H9 (cell line): ENCODE measurements around the gene RWDD2A. TPM values are rescaled to one million over a fixed set of nuclear protein-coding genes. Genes with fewer than 3 reads are reported as not detected.

ENCODE experiments used
- DNase-seq: peaks from one replicate; pipeline ENCODE4 v3.0.0-alpha.2; 2017
- H2AFZ ChIP-seq: one replicate; pipeline ENCODE4 v1.6.1; 2013; ENCODE audit warnings: mild to moderate bottlenecking, low read length, control low read depth, moderate library complexity
- H2AK5ac ChIP-seq: 2 replicates; pipeline ENCODE4 v1.6.1; 2013; ENCODE audit warnings: low read length, control low read depth, mixed read lengths; ENCODE audit not compliant: insufficient read length
- H2BK120ac ChIP-seq: one replicate; pipeline ENCODE4 v1.6.1; 2013; ENCODE audit warnings: low read depth, mild to moderate bottlenecking, low read length, control low read depth, inconsistent platforms; ENCODE audit not compliant: poor library complexity, severe bottlenecking
- H2BK12ac ChIP-seq: 2 replicates; pipeline ENCODE4 v1.6.1; 2013; ENCODE audit warnings: low read length, control low read depth, mixed read lengths, low read depth; ENCODE audit not compliant: insufficient read length
- H2BK15ac ChIP-seq: 2 replicates; pipeline ENCODE4 v1.6.1; 2013; ENCODE audit warnings: low read depth, low read length, control low read depth
- H2BK20ac ChIP-seq: one replicate; pipeline ENCODE4 v1.6.1; 2013; ENCODE audit warnings: low read depth, mild to moderate bottlenecking, low read length, control low read depth, inconsistent platforms; ENCODE audit not compliant: poor library complexity, severe bottlenecking
- H2BK5ac ChIP-seq: 2 replicates; pipeline ENCODE4 v1.6.1; 2013; ENCODE audit warnings: low read length, control low read depth, mixed read lengths; ENCODE audit not compliant: insufficient read length
- H3K14ac ChIP-seq: 2 replicates; pipeline ENCODE4 v1.6.1; 2013; ENCODE audit warnings: low read length, control low read depth; ENCODE audit not compliant: insufficient read depth
- H3K18ac ChIP-seq: 2 replicates; pipeline ENCODE4 v1.6.1; 2013; ENCODE audit warnings: low read depth, mild to moderate bottlenecking, mixed read lengths, low read length, control low read depth; ENCODE audit not compliant: insufficient read length
- H3K23ac ChIP-seq: 2 replicates; pipeline ENCODE4 v1.6.1; 2013; ENCODE audit warnings: low read length, control low read depth, mixed read lengths, low read depth; ENCODE audit not compliant: insufficient read length
- H3K23me2 ChIP-seq: 2 replicates; pipeline ENCODE4 v1.6.1; 2013; ENCODE audit warnings: low read depth, mild to moderate bottlenecking, mixed read lengths, low read length, control low read depth; ENCODE audit not compliant: insufficient read length, poor library complexity, severe bottlenecking
- H3K27ac ChIP-seq: 2 replicates; pipeline ENCODE4 v1.5.1; 2013; ENCODE audit warnings: low read length, control low read depth, mixed read lengths, low read depth; ENCODE audit not compliant: insufficient read length
- H3K27me3 ChIP-seq: 2 replicates; pipeline ENCODE4 v1.6.1; 2013; ENCODE audit warnings: low read length, control low read depth, inconsistent platforms; ENCODE audit not compliant: insufficient read depth
- H3K4ac ChIP-seq: 2 replicates; pipeline ENCODE4 v1.6.1; 2013; ENCODE audit warnings: low read depth, mild to moderate bottlenecking, control low read depth, inconsistent platforms, low read length, moderate library complexity
- H3K4me1 ChIP-seq: 2 replicates; pipeline ENCODE4 v1.6.1; 2013; ENCODE audit warnings: low read length, control low read depth, inconsistent platforms; ENCODE audit not compliant: insufficient read depth
- H3K4me2 ChIP-seq: 2 replicates; pipeline ENCODE4 v1.6.1; 2013; ENCODE audit warnings: low read length, control low read depth, mixed read lengths; ENCODE audit not compliant: insufficient read length, insufficient read depth
- H3K56ac ChIP-seq: 2 replicates; pipeline ENCODE4 v1.6.1; 2013; ENCODE audit warnings: low read depth, mild to moderate bottlenecking, mixed read lengths, low read length, control low read depth; ENCODE audit not compliant: insufficient read length
- H3K79me1 ChIP-seq: 2 replicates; pipeline ENCODE4 v1.6.1; 2013; ENCODE audit warnings: low read depth, mild to moderate bottlenecking, moderate library complexity, low read length, control low read depth, inconsistent platforms; ENCODE audit not compliant: insufficient read depth, poor library complexity, severe bottlenecking
- H3K79me2 ChIP-seq: 2 replicates; pipeline ENCODE4 v1.6.1; 2013; ENCODE audit warnings: low read length, control low read depth, inconsistent platforms; ENCODE audit not compliant: insufficient read depth
- H3K9ac ChIP-seq: 2 replicates; pipeline ENCODE4 v1.6.1; 2013; ENCODE audit warnings: low read length, control low read depth, mixed read lengths; ENCODE audit not compliant: insufficient read length; ENCODE audit errors: extremely low read depth
- H3K9me3 ChIP-seq: one replicate; pipeline ENCODE4 v1.6.1; 2013; ENCODE audit warnings: low read depth, low read length, inconsistent platforms; ENCODE audit not compliant: control insufficient read depth
- H3T11ph ChIP-seq: one replicate; pipeline ENCODE4 v1.6.1; 2013; ENCODE audit warnings: mild to moderate bottlenecking, low read length, control low read depth, inconsistent platforms
- H4K20me1 ChIP-seq: one replicate; pipeline ENCODE4 v1.6.1; 2013; ENCODE audit not compliant: control insufficient read depth, insufficient read length, insufficient read depth
- H4K5ac ChIP-seq: 2 replicates; pipeline ENCODE4 v1.6.1; 2013; ENCODE audit warnings: low read depth, mild to moderate bottlenecking, mixed read lengths, low read length, control low read depth; ENCODE audit not compliant: insufficient read length
- H4K8ac ChIP-seq: replicated peaks from 2 replicates; pipeline ENCODE4 v1.6.1; 2013; ENCODE audit warnings: low read length, control low read depth, mixed read lengths, low read depth; ENCODE audit not compliant: insufficient read length
- H4K91ac ChIP-seq: 2 replicates; pipeline ENCODE4 v1.6.1; 2013; ENCODE audit warnings: low read depth, mild to moderate bottlenecking, moderate library complexity, mixed read lengths, low read length, control low read depth; ENCODE audit not compliant: insufficient read length
- H3K27ac Mint-ChIP-seq, 3 experiments: 2 replicates in 2 of 3; 3 replicates in 1 of 3; pipeline ENCODE4 v1.8.0; 2020 to 2021; ENCODE audit warnings: mixed read lengths in 3 of 3, mild to moderate bottlenecking in 1 of 3, moderate library complexity in 1 of 3
- H3K27me3 Mint-ChIP-seq: 2 replicates; pipeline ENCODE4 v1.8.0; 2021; ENCODE audit warnings: low read depth, mild to moderate bottlenecking, moderate library complexity, mixed read lengths
- H3K36me3 Mint-ChIP-seq, 3 experiments: 2 replicates in 2 of 3; 3 replicates in 1 of 3; pipeline ENCODE4 v1.8.0; 2020 to 2021; ENCODE audit warnings: low read depth in 3 of 3, mixed read lengths in 3 of 3; ENCODE audit not compliant: insufficient read depth in 1 of 3
- H3K4me1 Mint-ChIP-seq, 2 experiments: 2 replicates each; pipeline ENCODE4 v1.8.0; 2020; ENCODE audit warnings: mixed read lengths in 2 of 2
- H3K4me3 Mint-ChIP-seq, 2 experiments: 2 replicates in 1 of 2; 3 replicates in 1 of 2; pipeline ENCODE4 v1.8.0; 2020 to 2021; ENCODE audit warnings: mild to moderate bottlenecking in 2 of 2, mixed read lengths in 2 of 2, moderate library complexity in 1 of 2
- H3K9me3 Mint-ChIP-seq, 2 experiments: 2 replicates in 1 of 2; 3 replicates in 1 of 2; pipeline ENCODE4 v1.8.0; 2020; ENCODE audit warnings: mild to moderate bottlenecking in 2 of 2, mixed read lengths in 2 of 2, moderate library complexity in 1 of 2
- CTCF ChIP-seq: fragments of 200-600 bp; sonication (generic); conservative IDR thresholded peaks from 3 replicates; pipeline ENCODE4 v1.8.0; 2021; ENCODE audit warnings: antibody characterized with exemption, mild to moderate bottlenecking
- WGBS: extraction: QIAGEN DNeasy Blood & Tissue Kit; methylation state at CpG from one replicate; pipeline ENCODE4 v1.1.7; 2013; ENCODE audit warnings: missing lambda C conversion rate, low lambda C conversion rate, mixed read lengths; ENCODE audit not compliant: insufficient read length; ENCODE audit errors: extremely low coverage; 5-methylcytosine and 5-hydroxymethylcytosine counted together
- total RNA-seq: library from RNA; stranded (reverse); gene quantifications from 2 replicates; pipeline ENCODE4 v1.2.1, GENCODE V29; 2021

Gene RWDD2A
- total RNA-seq, 1 experiment from 2014 or later = 3.2 TPM

- H3T11ph ChIP-seq = no peak overlapping the region
- H2AK5ac ChIP-seq = no peak overlapping the region
- no peak overlapping the region for H3K27ac ChIP-seq
- no peak overlapping the region for H3K14ac ChIP-seq
- Mint-ChIP-seq H3K9me3 (no peaks in the 10 kb centered on the region), H3K27ac (no peak overlapping the region), H3K27me3 (no peaks in the 10 kb centered on the region), H3K36me3 (peaks cover 8 to 61% (median 57%) of the 10 kb centered on the region in 3 experiments; a peak in 6 of 7 replicates), H3K4me3 (no peak overlapping the region), H3K4me1 (peaks cover 7 to 12% of the 10 kb centered on the region in 2 experiments; a peak in 2 of 4 replicates)
- H4K91ac ChIP-seq = no peak overlapping the region
- H3K4ac ChIP-seq = no peak overlapping the region
- no peak for TF ChIP-seq CTCF
- no peaks in the 10 kb centered on the region for H3K4me1 ChIP-seq
- H3K56ac ChIP-seq = no peak overlapping the region
- H2BK5ac ChIP-seq = no peak overlapping the region
- no peaks in the 10 kb centered on the region for H3K79me1 ChIP-seq
- H4K5ac ChIP-seq = no peak overlapping the region
- no peak overlapping the region for H3K4me2 ChIP-seq
- H2BK15ac ChIP-seq = no peak overlapping the region
- no peak overlapping the region for H3K9ac ChIP-seq
- DNase-seq = no peak
- H2BK12ac ChIP-seq = no peak overlapping the region
- no peaks in the 10 kb centered on the region for H3K27me3 ChIP-seq
- H3K23ac ChIP-seq = no peak overlapping the region
- peaks cover 3% of the 10 kb centered on the region; the same call in 1 of the 2 replicates for H3K79me2 ChIP-seq
- no peaks in the 10 kb centered on the region for H3K23me2 ChIP-seq
- H4K20me1 ChIP-seq = no peaks in the 10 kb centered on the region
- H2BK120ac ChIP-seq = no peak overlapping the region
- H3K18ac ChIP-seq = no peak overlapping the region
- H3K9me3 ChIP-seq = no peaks in the 10 kb centered on the region
- H4K8ac ChIP-seq = no peak overlapping the region
- H2AFZ ChIP-seq = no peak overlapping the region
- no peak overlapping the region for H2BK20ac ChIP-seq
- WGBS = no CpG with 5 or more reads among the region's 3 CpGs
Measured at GRCh38 chr6:83188501-83188900, 4.7 kb upstream of the RWDD2A start.
